HK-2 (cell line): ENCODE results near the gene C10orf105.

Source experiments
- DNase-seq: peaks from one replicate; pipeline ENCODE4 v3.0.0-alpha.2; 2018; ENCODE audit not compliant: unreplicated experiment

Gene C10orf105

GRCh38 chr10:71719464-71720201 is at the start of gene C10orf105:
Gene C10orf105, minus strand, starts transcription at chr10:71719778. Its CDS starts 3,441 bp downstream, at chr10:71716337.
- no peak for DNase-seq

- DNase-seq: peak; percentile 50
Measured at GRCh38 chr10:71767420-71768035, 48.0 kb upstream of the C10orf105 start.

- peak; percentile 95 for DNase-seq
Measured at GRCh38 chr10:71766717-71767419, 47.3 kb upstream of the C10orf105 start.

GRCh38 chr10:71765906-71766716 is 46.5 kb upstream of the C10orf105 start:
- DNase-seq: no peak

- no peak for DNase-seq
Measured at GRCh38 chr10:71765176-71765904, 45.8 kb upstream of the C10orf105 start.

GRCh38 chr10:71763352-71764127 is 44.0 kb upstream of the C10orf105 start:
- no peak for DNase-seq

GRCh38 chr10:71762324-71762723 is 42.7 kb upstream of the C10orf105 start:
- no peak for DNase-seq

GRCh38 chr10:71761541-71762113 is 42.0 kb upstream of the C10orf105 start:
- no peak for DNase-seq

- DNase-seq: no peak
Measured at GRCh38 chr10:71761105-71761511, 41.5 kb upstream of the C10orf105 start.

- no peak for DNase-seq
Measured at GRCh38 chr10:71757399-71757922, 37.9 kb upstream of the C10orf105 start.

- DNase-seq: no peak
Measured at GRCh38 chr10:71756311-71757191, 37.0 kb upstream of the C10orf105 start.

- DNase-seq: no peak
Measured at GRCh38 chr10:71755179-71755879, 35.8 kb upstream of the C10orf105 start.

GRCh38 chr10:71754562-71754961 is 35.0 kb upstream of the C10orf105 start:
- DNase-seq: no peak

- DNase-seq: no peak
Measured at GRCh38 chr10:71753960-71754505, 34.5 kb upstream of the C10orf105 start.

GRCh38 chr10:71753091-71753959 is 33.7 kb upstream of the C10orf105 start:
- no peak for DNase-seq

GRCh38 chr10:71752391-71753090 is 33.0 kb upstream of the C10orf105 start:
- no peak for DNase-seq
